Hepatocyte (in vitro differentiated cells): ENCODE measurements around the gene ASCC2.

Experiments
- EZH2 ChIP-seq: fragments of 200-600 bp; sonication (generic); IDR thresholded peaks from 2 replicates; pipeline ENCODE4 v1.6.1; 2016; ENCODE audit warnings: antibody characterized with exemption, mild to moderate bottlenecking, borderline replicate concordance
- EZH2phosphoT487 ChIP-seq: fragments of 200-600 bp; sonication (generic); IDR thresholded peaks from one replicate; pipeline ENCODE4 v1.6.1; 2018; ENCODE audit warnings: antibody characterized with exemption, mild to moderate bottlenecking, low read depth, moderate library complexity; ENCODE audit not compliant: unreplicated experiment, severe bottlenecking
- TF ChIP-seq, protein P1 (sequence below): fragments of 200-600 bp; sonication (generic); IDR thresholded peaks from 2 replicates; pipeline ENCODE4 v1.5.1; 2016; ENCODE audit warnings: antibody characterized with exemption, mild to moderate bottlenecking; ENCODE audit not compliant: poor library complexity

GRCh38 chr22:29887358-29887757, 49.3 kb upstream of the ASCC2 start:
- TF ChIP-seq, protein P1, sequence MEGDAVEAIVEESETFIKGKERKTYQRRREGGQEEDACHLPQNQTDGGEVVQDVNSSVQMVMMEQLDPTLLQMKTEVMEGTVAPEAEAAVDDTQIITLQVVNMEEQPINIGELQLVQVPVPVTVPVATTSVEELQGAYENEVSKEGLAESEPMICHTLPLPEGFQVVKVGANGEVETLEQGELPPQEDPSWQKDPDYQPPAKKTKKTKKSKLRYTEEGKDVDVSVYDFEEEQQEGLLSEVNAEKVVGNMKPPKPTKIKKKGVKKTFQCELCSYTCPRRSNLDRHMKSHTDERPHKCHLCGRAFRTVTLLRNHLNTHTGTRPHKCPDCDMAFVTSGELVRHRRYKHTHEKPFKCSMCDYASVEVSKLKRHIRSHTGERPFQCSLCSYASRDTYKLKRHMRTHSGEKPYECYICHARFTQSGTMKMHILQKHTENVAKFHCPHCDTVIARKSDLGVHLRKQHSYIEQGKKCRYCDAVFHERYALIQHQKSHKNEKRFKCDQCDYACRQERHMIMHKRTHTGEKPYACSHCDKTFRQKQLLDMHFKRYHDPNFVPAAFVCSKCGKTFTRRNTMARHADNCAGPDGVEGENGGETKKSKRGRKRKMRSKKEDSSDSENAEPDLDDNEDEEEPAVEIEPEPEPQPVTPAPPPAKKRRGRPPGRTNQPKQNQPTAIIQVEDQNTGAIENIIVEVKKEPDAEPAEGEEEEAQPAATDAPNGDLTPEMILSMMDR = no peak
- no peak for TF ChIP-seq EZH2phosphoT487
- TF ChIP-seq EZH2 = no peak
